CD4-positive, CD25-positive, alpha-beta regulatory T cell (primary cell): Measurements from ENCODE around the gene DAD1. TPM values are rescaled to one million over a fixed set of nuclear protein-coding genes. Genes with fewer than 3 reads are reported as not detected.
A peak's percentile ranks its signal among the peaks of the same experiment; 100 is the strongest.

Experiments used
- ATAC-seq, 2 donors: fragments of 150-1000 bp; cut with Tn5 transposase; one replicate each; pipeline ENCODE4 v1.10.0; 2021; ENCODE audit warnings: low read depth in 2 of 2, moderate number of reproducible peaks in 2 of 2, moderate library complexity in 1 of 2
- DNase-seq, 3 donors: peaks; one replicate each; pipeline versions ENCODE4 v3.0.0 to v3.0.0-alpha.2; 2012 to 2022; ENCODE audit warnings: mixed read lengths in 1 of 3
- H3K27ac ChIP-seq: one replicate; pipeline ENCODE4 v1.7.0; 2013; ENCODE audit warnings: mild to moderate bottlenecking, low read length; ENCODE audit not compliant: insufficient read depth, poor library complexity, severe bottlenecking
- H3K27me3 ChIP-seq: one replicate; pipeline ENCODE4 v1.7.0; 2013; ENCODE audit warnings: low read length; ENCODE audit not compliant: control insufficient read depth, insufficient read depth
- H3K36me3 ChIP-seq: one replicate; pipeline ENCODE4 v1.7.0; 2013; ENCODE audit warnings: mild to moderate bottlenecking, low read length, moderate library complexity; ENCODE audit not compliant: control insufficient read depth, insufficient read depth
- H3K4me1 ChIP-seq: 2 replicates; pipeline ENCODE4 v1.7.0; 2013; ENCODE audit warnings: mild to moderate bottlenecking, low read length; ENCODE audit not compliant: insufficient read depth, control insufficient read depth, poor library complexity, severe bottlenecking
- H3K4me3 ChIP-seq: one replicate; pipeline ENCODE4 v1.7.0; 2013; ENCODE audit warnings: low read depth, mild to moderate bottlenecking, low read length, moderate library complexity
- H3K9me3 ChIP-seq, 2 experiments: 1 replicate in 1 of 2; 2 replicates in 1 of 2; pipeline ENCODE4 v1.7.0; 2013; ENCODE audit warnings: low read length in 2 of 2, mild to moderate bottlenecking in 1 of 2, moderate library complexity in 1 of 2; ENCODE audit not compliant: control insufficient read depth in 2 of 2
- H3K27ac Mint-ChIP-seq, 3 donors: one replicate each; pipeline ENCODE4 v1.8.0; 2020 to 2022; ENCODE audit warnings: mild to moderate bottlenecking in 3 of 3, mixed read lengths in 3 of 3, moderate library complexity in 2 of 3
- H3K27me3 Mint-ChIP-seq: one replicate; pipeline ENCODE4 v1.8.0; 2022; ENCODE audit warnings: mild to moderate bottlenecking, mixed read lengths
- H3K36me3 Mint-ChIP-seq: one replicate; pipeline ENCODE4 v1.8.0; 2020; ENCODE audit warnings: mixed read lengths
- H3K4me1 Mint-ChIP-seq, 4 donors: one replicate each; pipeline ENCODE4 v1.8.0; 2020 to 2022; ENCODE audit warnings: mixed read lengths in 4 of 4, mild to moderate bottlenecking in 1 of 4
- H3K4me3 Mint-ChIP-seq, 4 donors: one replicate each; pipeline ENCODE4 v1.8.0; 2020 to 2022; ENCODE audit warnings: mild to moderate bottlenecking in 4 of 4, mixed read lengths in 4 of 4, moderate library complexity in 3 of 4
- H3K9me3 Mint-ChIP-seq, 7 donors: one replicate each; pipeline ENCODE4 v1.8.0; 2020 to 2022; ENCODE audit warnings: mixed read lengths in 7 of 7, mild to moderate bottlenecking in 3 of 7, moderate library complexity in 2 of 7
- polyA plus RNA-seq, 4 donors: library from polyadenylated mRNA; unstranded; fragments of 300-500 nt; fragmentation: Illumina TruSeq; gene quantifications; one replicate each; pipeline ENCODE4 v1.2.3, GENCODE V29; 2021
- total RNA-seq: library from RNA; stranded (reverse); gene quantifications from one replicate; pipeline ENCODE4 v1.2.3, GENCODE V29; 2022

DAD1 gene
- total and polyA plus RNA-seq, 5 donors from 2014 or later: 81.8 to 720 (median 683) TPM

- Histone ChIP-seq H3K9me3 (no peaks in the 10 kb centered on the region), H3K36me3 (peaks cover 93% of the 10 kb centered on the region), H3K4me1 (peaks cover 100% of the 10 kb centered on the region), H3K27me3 (no peaks in the 10 kb centered on the region), H3K27ac (peak overlapping the region; percentile 99), H3K4me3 (peak overlapping the region; percentile 90)
- Mint-ChIP-seq H3K27ac (peak overlapping the region; percentile 97 to 100 (median 99)), H3K36me3 (peaks cover 91% of the 10 kb centered on the region), H3K4me1 (peaks cover 47 to 97% (median 83%) of the 10 kb centered on the region in 4 donors), H3K9me3 (no peaks in the 10 kb centered on the region), H3K4me3 (peak overlapping the region; percentile 82 to 97 (median 88)), H3K27me3 (no peaks in the 10 kb centered on the region)
- no peak for DNase-seq
- no peak for ATAC-seq
These were observed 48.7 kb downstream of the DAD1 start for GRCh38 chr14:22540293-22540692.

- Histone ChIP-seq H3K27me3 (no peaks in the 10 kb centered on the region), H3K4me3 (peak overlapping the region; percentile 90), H3K9me3 (no peaks in the 10 kb centered on the region), H3K27ac (peak overlapping the region; percentile 99), H3K4me1 (peaks cover 100% of the 10 kb centered on the region), H3K36me3 (peaks cover 93% of the 10 kb centered on the region)
- no peaks in the 10 kb centered on the region for H3K9me3 Mint-ChIP-seq
- H3K4me3 Mint-ChIP-seq: peak overlapping the region; percentile 82 to 97 (median 88)
- ATAC-seq: no peak
- H3K27ac Mint-ChIP-seq: peak overlapping the region; percentile 97 to 100 (median 99)
- peaks cover 51 to 97% (median 84%) of the 10 kb centered on the region in 4 donors for H3K4me1 Mint-ChIP-seq
- peaks cover 91% of the 10 kb centered on the region for H3K36me3 Mint-ChIP-seq
- peak in 1 of 3 donors; percentile 80 for DNase-seq
- H3K27me3 Mint-ChIP-seq: no peaks in the 10 kb centered on the region
These were observed 49.2 kb downstream of the DAD1 start for GRCh38 chr14:22539831-22540230.

GRCh38 chr14:22538671-22539228 is 50.3 kb downstream of the DAD1 start:
- DNase-seq (peak in 1 of 3 donors; percentile 62), ATAC-seq (no peak)
- Histone ChIP-seq H3K4me1 (peaks cover 100% of the 10 kb centered on the region), H3K27me3 (no peaks in the 10 kb centered on the region), H3K36me3 (peaks cover 92% of the 10 kb centered on the region), H3K9me3 (no peaks in the 10 kb centered on the region), H3K4me3 (peak overlapping the region; percentile 90), H3K27ac (peak overlapping the region; percentile 99)
- H3K9me3 Mint-ChIP-seq: no peaks in the 10 kb centered on the region
- peak overlapping the region; percentile 82 to 97 (median 88) for H3K4me3 Mint-ChIP-seq
- H3K27me3 Mint-ChIP-seq: no peaks in the 10 kb centered on the region
- peaks cover 89% of the 10 kb centered on the region for H3K36me3 Mint-ChIP-seq
- peak overlapping the region; percentile 97 to 100 (median 99) for H3K27ac Mint-ChIP-seq
- H3K4me1 Mint-ChIP-seq: peaks cover 44 to 95% (median 82%) of the 10 kb centered on the region in 4 donors

GRCh38 chr14:22537436-22538310 is 51.4 kb downstream of the DAD1 start:
- H3K36me3 ChIP-seq: peaks cover 92% of the 10 kb centered on the region
- peak overlapping the region; percentile 99 for H3K27ac ChIP-seq
- Mint-ChIP-seq H3K4me3 (peak overlapping the region; percentile 82 to 97 (median 88)), H3K9me3 (no peaks in the 10 kb centered on the region), H3K4me1 (peaks cover 52 to 96% (median 86%) of the 10 kb centered on the region in 4 donors), H3K27ac (peak overlapping the region; percentile 97 to 100 (median 99)), H3K27me3 (no peaks in the 10 kb centered on the region), H3K36me3 (peaks cover 91% of the 10 kb centered on the region)
- ATAC-seq (no peak), DNase-seq (peak in 1 of 3 donors; percentile 73)
- H3K4me1 ChIP-seq: peaks cover 100% of the 10 kb centered on the region
- peak overlapping the region; percentile 90 for H3K4me3 ChIP-seq
- H3K9me3 ChIP-seq: no peaks in the 10 kb centered on the region
- H3K27me3 ChIP-seq: no peaks in the 10 kb centered on the region

GRCh38 chr14:22536853-22537338 is 52.1 kb downstream of the DAD1 start:
- no peaks in the 10 kb centered on the region for H3K9me3 ChIP-seq
- Mint-ChIP-seq H3K27ac (peak overlapping the region; percentile 97 to 100 (median 99)), H3K27me3 (no peaks in the 10 kb centered on the region), H3K4me1 (peaks cover 49 to 96% (median 85%) of the 10 kb centered on the region in 4 donors), H3K9me3 (no peaks in the 10 kb centered on the region), H3K36me3 (peaks cover 91% of the 10 kb centered on the region), H3K4me3 (peak overlapping the region; percentile 82 to 97 (median 88))
- peak overlapping the region; percentile 99 for H3K27ac ChIP-seq
- no peaks in the 10 kb centered on the region for H3K27me3 ChIP-seq
- ATAC-seq: peak; percentile 97 to 99
- peaks cover 92% of the 10 kb centered on the region for H3K36me3 ChIP-seq
- DNase-seq: peak in 2 of 3 donors; percentile 79 to 91
- peaks cover 100% of the 10 kb centered on the region for H3K4me1 ChIP-seq
- peak overlapping the region; percentile 90 for H3K4me3 ChIP-seq

GRCh38 chr14:22535916-22536315 is 53.1 kb downstream of the DAD1 start:
- Histone ChIP-seq H3K9me3 (no peaks in the 10 kb centered on the region), H3K36me3 (peaks cover 86% of the 10 kb centered on the region), H3K27me3 (no peaks in the 10 kb centered on the region), H3K4me1 (peaks cover 100% of the 10 kb centered on the region), H3K27ac (peak overlapping the region; percentile 99), H3K4me3 (peak overlapping the region; percentile 90)
- ATAC-seq: no peak
- Mint-ChIP-seq H3K9me3 (no peaks in the 10 kb centered on the region), H3K4me3 (peak overlapping the region; percentile 82 to 97 (median 88)), H3K27me3 (no peaks in the 10 kb centered on the region), H3K4me1 (peaks cover 50 to 96% (median 86%) of the 10 kb centered on the region in 4 donors), H3K27ac (peak overlapping the region in 2 of 3 donors; percentile 55 to 100), H3K36me3 (peaks cover 91% of the 10 kb centered on the region)
- peak in 1 of 3 donors; percentile 70 for DNase-seq

GRCh38 chr14:22535126-22535525 is 53.9 kb downstream of the DAD1 start:
- Mint-ChIP-seq H3K27me3 (no peaks in the 10 kb centered on the region), H3K4me1 (peaks cover 48 to 94% (median 84%) of the 10 kb centered on the region in 4 donors), H3K36me3 (peaks cover 88% of the 10 kb centered on the region), H3K4me3 (peak overlapping the region; percentile 82 to 88 (median 86)), H3K27ac (peak overlapping the region; percentile 91 to 99 (median 97)), H3K9me3 (no peaks in the 10 kb centered on the region)
- H3K4me3 ChIP-seq: peak overlapping the region; percentile 90
- H3K4me1 ChIP-seq: peaks cover 100% of the 10 kb centered on the region
- DNase-seq (peak in 1 of 3 donors; percentile 42), ATAC-seq (no peak)
- H3K27ac ChIP-seq: peak overlapping the region; percentile 99
- no peaks in the 10 kb centered on the region for H3K27me3 ChIP-seq
- peaks cover 87% of the 10 kb centered on the region for H3K36me3 ChIP-seq
- no peaks in the 10 kb centered on the region for H3K9me3 ChIP-seq
